NCI-H2171 (cell line): Measurements from ENCODE around the gene CFAP300.

ENCODE experiments used
- DNase-seq: peaks from one replicate; lab custom pipeline; 2025; lab: John Stamatoyannopoulos, UW

The CFAP300 gene

DNA sequence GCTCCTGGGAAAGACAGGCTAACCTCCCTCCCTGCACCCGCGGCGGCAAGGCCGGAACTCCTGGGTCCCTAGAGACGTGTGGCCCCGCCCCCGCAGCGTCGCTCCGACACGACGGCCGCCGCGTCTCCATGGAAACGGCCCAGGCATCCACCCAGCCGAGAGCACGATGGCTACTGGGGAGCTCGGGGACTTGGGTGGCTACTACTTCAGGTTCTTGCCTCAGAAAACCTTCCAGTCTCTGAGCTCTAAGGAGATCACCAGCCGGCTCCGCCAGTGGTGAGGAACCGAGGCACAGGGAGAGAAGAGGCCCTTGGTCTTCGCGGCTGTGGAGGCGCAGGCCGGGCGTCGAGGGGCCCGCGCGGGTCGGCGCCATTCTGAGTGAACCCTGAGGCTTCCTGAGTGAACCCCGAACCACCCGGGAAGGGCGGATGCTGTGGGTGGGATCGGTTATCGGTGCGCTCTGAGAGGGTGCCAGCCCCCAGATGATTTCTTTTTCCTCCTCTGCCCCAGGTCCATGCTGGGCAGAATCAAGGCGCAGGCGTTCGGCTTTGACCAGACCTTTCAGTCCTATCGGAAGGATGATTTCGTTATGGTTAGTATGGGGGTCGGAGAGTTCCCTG is at the start of gene CFAP300:
TSS of gene CFAP300 (plus strand) at position 133 of the 620 bp plus-strand sequence. CDS start at position 167, 34 bp downstream.
- DNase-seq = peak; percentile 21

GRCh38 chr11:102001657-102002338 is 45.4 kb upstream of the CFAP300 start:
- no peak for DNase-seq

DNA sequence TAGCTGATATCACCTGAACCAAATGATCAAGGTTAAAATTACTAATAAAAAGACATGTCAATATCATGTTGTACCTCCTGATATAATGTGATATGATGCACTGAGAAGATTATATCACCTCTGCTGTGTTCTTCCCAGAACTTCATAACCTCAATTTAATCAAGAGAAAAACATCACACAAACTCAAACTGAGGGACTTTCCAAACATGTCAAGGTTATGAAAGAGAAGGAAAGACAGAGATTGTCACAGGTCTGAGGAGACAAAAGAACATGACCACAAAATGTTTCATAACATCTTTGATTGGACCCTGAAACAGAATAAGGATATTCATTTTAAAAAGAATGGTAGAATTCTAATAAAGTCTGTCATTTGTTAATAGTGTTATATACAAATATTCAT is 43.0 kb upstream of the CFAP300 start:
- no peak for DNase-seq

DNA sequence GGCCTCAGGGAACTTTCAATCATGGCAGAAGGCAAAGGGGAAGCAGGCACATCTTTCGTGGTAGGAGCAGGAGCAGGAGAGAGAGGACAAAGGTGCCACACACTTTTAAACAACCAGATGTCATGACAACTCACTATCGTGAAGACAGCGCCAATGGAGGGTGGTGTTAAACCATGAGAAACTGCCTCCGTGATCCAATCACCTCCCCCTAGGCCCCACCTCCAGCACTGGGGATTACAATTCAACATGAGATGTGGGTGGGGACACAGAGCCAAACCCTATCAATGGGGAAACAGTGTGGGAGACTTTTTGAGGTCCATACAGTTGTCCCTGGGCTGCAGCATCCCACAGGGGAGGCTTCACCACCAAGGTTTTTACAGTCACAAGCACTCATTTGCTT is 41.9 kb upstream of the CFAP300 start:
- no peak for DNase-seq

GRCh38 chr11:102006835-102007566 is 40.2 kb upstream of the CFAP300 start:
- no peak for DNase-seq

GRCh38 chr11:102007567-102008437 is 39.4 kb upstream of the CFAP300 start:
- no peak for DNase-seq

DNA sequence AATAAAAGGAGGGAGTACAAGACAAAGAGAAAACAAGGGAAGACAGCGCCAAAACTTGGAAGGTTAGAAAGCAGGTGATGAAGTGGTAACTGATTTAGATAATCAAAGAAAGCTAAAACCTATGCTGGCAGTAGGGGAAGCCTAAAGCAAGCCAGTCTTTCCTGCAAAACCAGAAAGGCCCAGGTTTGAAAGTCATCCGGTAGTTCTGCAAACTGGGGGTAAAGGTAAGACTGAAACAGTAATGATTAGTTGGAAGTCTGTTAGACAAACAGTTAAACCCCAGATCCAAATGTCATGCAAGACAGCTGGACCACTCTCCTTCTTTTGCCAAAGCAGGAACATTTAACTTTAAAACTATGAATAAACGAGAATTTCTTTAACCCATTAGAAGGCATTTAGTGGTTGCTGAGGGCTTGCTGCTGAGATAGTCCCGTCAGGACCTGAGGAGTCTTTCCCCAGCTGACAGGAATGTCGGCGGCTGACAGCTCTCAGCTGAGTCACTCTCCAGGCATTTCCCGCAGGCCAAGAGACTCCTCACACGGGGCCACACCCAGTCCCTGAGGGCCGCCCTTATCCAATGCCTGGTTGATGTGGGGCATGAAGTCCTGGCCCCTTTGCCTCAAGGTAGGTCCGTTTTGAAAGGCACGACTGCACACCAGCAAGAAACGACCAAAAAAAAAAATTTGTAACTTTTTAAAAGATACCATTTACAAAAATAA is 36.3 kb upstream of the CFAP300 start:
- DNase-seq = no peak

DNA sequence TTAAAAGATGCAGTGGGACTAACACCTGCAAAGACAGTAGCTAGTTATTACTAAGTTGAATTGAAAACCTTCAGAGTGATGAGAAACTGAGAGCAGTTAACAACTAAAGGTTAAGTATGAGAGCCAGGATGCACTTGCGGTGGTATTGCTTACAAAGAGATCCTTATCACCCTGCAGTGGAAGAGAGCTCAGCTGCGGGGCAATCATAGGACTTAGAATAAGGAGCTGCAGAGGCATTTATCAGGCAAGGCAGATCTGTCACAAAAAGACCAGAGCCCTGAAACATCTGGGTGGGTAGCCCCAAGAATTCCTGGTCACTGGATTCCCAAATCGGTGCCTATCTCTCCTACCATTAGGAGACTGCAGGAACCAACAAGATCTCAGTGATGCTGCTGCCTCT is 34.3 kb upstream of the CFAP300 start:
- no peak for DNase-seq

GRCh38 chr11:102014756-102015155 is 32.5 kb upstream of the CFAP300 start:
- no peak for DNase-seq

DNA sequence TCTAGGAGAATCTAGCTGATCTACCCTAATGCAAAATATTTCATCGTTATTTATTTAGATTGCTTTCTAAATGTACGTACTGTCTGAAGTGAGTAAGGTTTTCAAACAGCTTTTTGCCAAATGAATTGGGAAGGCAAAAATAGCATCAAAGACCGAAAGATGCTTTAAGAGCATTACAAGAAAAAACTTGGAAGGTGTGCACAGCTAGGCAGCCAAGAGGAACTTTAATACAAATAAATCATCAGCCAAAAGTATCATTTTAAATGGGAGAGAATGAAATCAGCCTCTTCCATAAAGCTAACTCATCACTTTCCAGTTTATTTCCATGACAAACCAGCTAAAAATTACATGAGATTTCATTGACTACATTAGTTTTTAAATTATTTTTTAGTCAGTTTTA is 30.2 kb upstream of the CFAP300 start:
- no peak for DNase-seq

DNA sequence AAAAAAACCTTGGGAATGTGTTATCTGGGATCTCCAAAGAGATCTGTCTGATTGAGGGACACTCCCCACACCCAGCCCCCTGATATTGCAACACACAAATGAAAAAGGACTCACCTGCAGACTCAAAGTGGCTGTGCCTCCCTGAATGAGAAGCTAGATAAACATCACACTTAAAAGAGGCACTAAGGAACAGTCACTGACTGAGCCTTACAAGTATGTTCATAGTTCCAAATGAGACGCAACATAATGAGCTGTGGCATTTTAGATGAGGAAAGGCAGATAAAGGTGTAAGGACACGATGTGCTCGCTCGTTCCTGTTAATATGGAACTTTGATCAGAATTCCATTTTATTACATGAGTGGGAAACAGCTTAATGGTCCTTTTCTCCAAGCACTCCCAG is 21.0 kb upstream of the CFAP300 start:
- no peak for DNase-seq

DNA sequence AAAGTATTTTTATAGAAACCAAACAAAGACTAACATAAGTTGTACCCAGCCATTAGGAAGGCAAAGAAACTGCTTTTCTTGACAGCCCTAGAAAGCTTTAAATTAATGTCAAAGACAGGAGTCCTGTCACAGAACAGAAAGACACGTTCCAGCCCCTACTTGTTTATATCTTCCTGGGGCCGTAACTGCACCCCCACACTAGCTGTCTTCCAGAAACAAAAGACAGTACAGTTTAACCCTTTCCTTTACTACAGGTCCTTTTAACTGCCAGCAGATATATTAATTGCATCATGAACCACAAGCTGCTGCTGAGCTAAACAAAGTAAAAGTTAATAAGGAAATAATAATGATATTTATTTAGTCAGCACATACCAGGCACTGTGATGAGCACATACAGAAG is 20.3 kb upstream of the CFAP300 start:
- DNase-seq = no peak

DNA sequence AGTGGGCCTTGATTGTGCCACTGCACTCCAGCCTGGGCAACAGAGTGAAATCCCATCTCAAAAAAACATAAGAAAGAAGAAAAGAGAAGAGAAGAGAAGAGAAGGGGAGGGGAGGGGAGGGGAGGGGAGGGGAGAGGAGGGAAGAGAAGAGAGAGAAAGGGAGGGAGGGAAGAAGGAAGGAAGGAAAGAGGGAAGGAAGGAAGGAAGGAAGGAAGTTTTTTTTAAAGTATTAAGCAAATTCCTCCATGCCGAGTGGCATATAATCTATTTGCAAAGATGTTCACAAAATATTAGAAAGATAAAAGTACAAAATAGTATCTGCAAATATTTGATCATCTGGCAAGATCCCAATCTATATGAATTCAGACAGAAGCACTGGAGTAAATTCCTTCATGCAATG is 10.5 kb upstream of the CFAP300 start:
- DNase-seq = no peak

GRCh38 chr11:102046841-102047240 is 396 bp upstream of the CFAP300 start:
- no peak for DNase-seq

DNA sequence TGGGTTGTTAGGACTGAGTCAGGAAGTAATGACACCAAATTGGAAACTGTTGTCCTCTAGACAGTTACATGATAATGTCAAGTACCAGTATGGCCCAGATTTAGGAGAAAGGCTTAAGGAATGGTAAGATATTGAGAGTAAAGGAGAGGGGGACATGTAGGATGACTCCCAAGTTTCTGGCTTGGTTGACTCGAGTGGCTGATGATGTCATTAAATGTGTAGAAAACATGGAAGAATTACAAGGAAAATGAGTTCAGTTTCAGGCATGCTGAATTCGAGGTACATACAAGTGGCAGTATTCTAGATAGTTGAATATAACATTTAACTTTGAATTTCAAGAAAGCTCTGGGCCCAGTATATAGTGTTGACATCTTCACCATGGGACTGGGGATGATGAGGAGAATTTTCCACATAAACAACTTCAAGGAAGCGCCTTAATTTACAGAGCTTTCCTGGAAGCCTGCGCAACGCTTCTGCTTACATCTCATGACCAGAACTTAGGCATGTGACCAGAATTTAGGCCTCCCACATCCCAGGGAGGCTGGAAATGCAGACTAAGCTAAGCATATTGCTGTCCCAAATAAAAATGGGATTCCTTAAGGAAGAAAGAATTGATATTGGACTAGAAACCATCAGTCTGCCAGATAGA is 3.8 kb downstream of the CFAP300 start:
- no peak for DNase-seq

DNA sequence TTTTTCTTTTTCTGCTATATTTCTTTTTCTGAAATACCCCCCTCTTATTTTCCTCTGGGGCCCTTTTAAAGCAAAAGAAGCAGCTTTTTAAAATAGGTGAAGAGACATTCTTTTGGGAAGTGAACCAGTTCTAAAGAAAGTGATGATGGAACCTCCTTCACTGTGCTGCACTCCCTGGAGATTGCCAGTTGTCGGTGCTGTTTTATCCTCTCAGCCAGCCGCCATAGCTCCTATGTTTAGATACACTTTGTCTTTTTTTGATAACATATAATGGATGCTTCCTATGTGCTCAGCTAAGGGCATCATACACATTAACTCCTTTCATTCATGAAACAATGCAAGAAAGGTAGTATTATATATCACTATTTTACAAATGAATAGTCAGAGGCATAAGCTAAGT is 14.0 kb downstream of the CFAP300 start:
- no peak for DNase-seq

- no peak for DNase-seq
These were observed 14.9 kb downstream of the CFAP300 start for GRCh38 chr11:102062106-102062505.

- no peak for DNase-seq
These were observed 17.1 kb downstream of the CFAP300 start for GRCh38 chr11:102064316-102064715.

GRCh38 chr11:102070766-102071165 is 23.5 kb downstream of the CFAP300 start:
- DNase-seq = no peak

- DNase-seq = no peak
These were observed 24.5 kb downstream of the CFAP300 start for GRCh38 chr11:102071497-102072472.
